GM12878 (cell line): ENCODE results near the gene LRRC23. TPM values are rescaled to one million over a fixed set of nuclear protein-coding genes. Genes with fewer than 3 reads are reported as not detected.
A peak's percentile ranks its signal among the peaks of the same experiment; 100 is the strongest.

Experiments used
- ATAC-seq: fragments of 200-7000 bp; cut with Tn5 transposase; 3 replicates; pipeline ENCODE4 v1.9.1; 2020; ENCODE audit warnings: mild to moderate bottlenecking, moderate library complexity
- BruUV-seq: library from RNA; stranded (reverse); fragments of 400-500 nt; replicated peaks from 2 replicates; lab custom pipeline; 2021; lab: Mats Ljungman, UMichigan
- CTCF ChIA-PET: fragments of 300-600 bp; sonication (Branson Sonifier 250); formaldehyde crosslinking; extraction: SDS; loops from one replicate; lab custom pipeline; 2021; ENCODE audit warnings: inconsistent platforms; lab: Yijun Ruan, JAX
- POLR2A ChIA-PET: fragments of 350-600 bp; formaldehyde crosslinking; extraction: SDS; loops from one replicate; lab custom pipeline; 2021; ENCODE audit warnings: inconsistent platforms; lab: Charles Lee
- RAD21 ChIA-PET: fragments of 300-600 bp; sonication (Branson Sonifier 250); formaldehyde crosslinking; loops from one replicate; lab custom pipeline; 2023; ENCODE audit warnings: antibody characterized with exemption; ENCODE audit not compliant: unreplicated experiment; lab: Charles Lee
- SMC1A ChIA-PET: fragments of 300-600 bp; sonication (Branson Sonifier 250); formaldehyde crosslinking; loops from one replicate; lab custom pipeline; 2023; ENCODE audit not compliant: unreplicated experiment, uncharacterized antibody; lab: Charles Lee
- DNase-seq: peaks from one replicate; pipeline ENCODE4 v3.0.0-alpha.2; 2011; ENCODE audit warnings: low read depth, low spot score
- FAIRE-seq: peaks from 3 replicates; lab custom pipeline; 2011; peaks lifted over from hg19 to GRCh38; lab: Jason Lieb, UNC
- H2AFZ ChIP-seq: 2 replicates; pipeline ENCODE4 v1.6.0; 2011; ENCODE audit warnings: low read depth, low read length, control low read depth; ENCODE audit not compliant: control insufficient read depth
- H3K27ac ChIP-seq: 2 replicates; pipeline ENCODE4 v1.5.1; 2011; ENCODE audit warnings: control low read depth; ENCODE audit not compliant: control insufficient read depth, insufficient read depth
- H3K27me3 ChIP-seq, 2 experiments: replicated peaks in 1 of 2; 2 replicates each; pipeline versions ENCODE4 v1.6.0 to v1.6.1; 2011; ENCODE audit warnings: low read length in 1 of 2; ENCODE audit not compliant: control insufficient read depth in 2 of 2, insufficient read depth in 2 of 2
- H3K36me3 ChIP-seq, 2 experiments: 2 replicates each; pipeline ENCODE4 v1.5.1; 2011; ENCODE audit warnings: low read length in 1 of 2; ENCODE audit not compliant: control insufficient read depth in 2 of 2, insufficient read depth in 2 of 2
- H3K4me1 ChIP-seq: 2 replicates; pipeline ENCODE4 v1.6.1; 2011; ENCODE audit warnings: mild to moderate bottlenecking, low read length, moderate library complexity, mixed read lengths; ENCODE audit not compliant: control insufficient read depth, insufficient read depth
- H3K4me2 ChIP-seq: 2 replicates; pipeline ENCODE4 v1.6.0; 2011; ENCODE audit warnings: control low read depth; ENCODE audit not compliant: control insufficient read depth, insufficient read depth
- H3K4me3 ChIP-seq: fragments of 200-600 bp; sonication (generic); 2 replicates; pipeline ENCODE4 v1.5.1; 2016
- H3K79me2 ChIP-seq: 2 replicates; pipeline ENCODE4 v1.6.0; 2011; ENCODE audit warnings: low read length; ENCODE audit not compliant: control insufficient read depth, insufficient read depth
- H3K9ac ChIP-seq: 2 replicates; pipeline ENCODE4 v1.8.0; 2011; ENCODE audit warnings: low read length, control low read depth, mixed read lengths; ENCODE audit not compliant: control insufficient read depth, insufficient read depth
- H3K9me3 ChIP-seq: replicated peaks from 3 replicates; pipeline ENCODE4 v1.5.1; 2011; ENCODE audit warnings: mild to moderate bottlenecking, low read length; ENCODE audit not compliant: control insufficient read depth, insufficient read depth
- H4K20me1 ChIP-seq: 2 replicates; pipeline ENCODE4 v1.6.0; 2011; ENCODE audit not compliant: control insufficient read depth, insufficient read depth
- BCLAF1 ChIP-seq: fragments of 450-650 bp; IDR thresholded peaks from 2 replicates; pipeline ENCODE4 v1.6.1; 2017; ENCODE audit warnings: antibody characterized with exemption, mild to moderate bottlenecking, moderate library complexity
- GATAD2B ChIP-seq: fragments of 450-650 bp; conservative IDR thresholded peaks from 2 replicates; pipeline ENCODE4 v1.6.1; 2017; ENCODE audit warnings: low read depth, mild to moderate bottlenecking, moderate library complexity
- HSF1 ChIP-seq: fragments of 150-350 bp; IDR thresholded peaks from 2 replicates; pipeline ENCODE4 v1.6.1; 2014; ENCODE audit warnings: mild to moderate bottlenecking, low read depth, low read length
- IKZF1 ChIP-seq: fragments of 450-650 bp; conservative IDR thresholded peaks from 2 replicates; pipeline ENCODE4 v1.6.1; 2017; ENCODE audit warnings: antibody characterized with exemption, mild to moderate bottlenecking
- LARP7 ChIP-seq: fragments of 450-650 bp; IDR thresholded peaks from 2 replicates; pipeline ENCODE4 v1.6.1; 2017; ENCODE audit warnings: mild to moderate bottlenecking
- MEF2A ChIP-seq: IDR thresholded peaks from 2 replicates; pipeline ENCODE4 v1.6.1; 2011; ENCODE audit warnings: low read depth, mild to moderate bottlenecking, low read length, moderate library complexity; ENCODE audit not compliant: insufficient read depth
- NBN ChIP-seq: fragments of 450-650 bp; IDR thresholded peaks from 2 replicates; pipeline ENCODE4 v1.6.1; 2016
- NFYB ChIP-seq: IDR thresholded peaks from 2 replicates; pipeline ENCODE4 v1.6.1; 2011; ENCODE audit warnings: low read depth, mild to moderate bottlenecking, low read length, improper control_type of control experiment, moderate library complexity; ENCODE audit not compliant: insufficient read depth
- PKNOX1 ChIP-seq: fragments of 450-650 bp; IDR thresholded peaks from 2 replicates; pipeline ENCODE4 v1.6.1; 2016; ENCODE audit warnings: mild to moderate bottlenecking
- POLR2A ChIP-seq: IDR thresholded peaks from 2 replicates; pipeline ENCODE4 v1.6.1; 2011; ENCODE audit warnings: low read depth, mild to moderate bottlenecking, low read length
- SIN3A ChIP-seq: IDR thresholded peaks from 2 replicates; pipeline ENCODE4 v1.6.1; 2012; ENCODE audit warnings: low read depth, low read length, improper control_type of control experiment
- SIX5 ChIP-seq: IDR thresholded peaks from 2 replicates; pipeline ENCODE4 v1.6.1; 2011; ENCODE audit warnings: mild to moderate bottlenecking, low read depth, low read length, moderate library complexity; ENCODE audit not compliant: severe bottlenecking
- SPI1 ChIP-seq: IDR thresholded peaks from 2 replicates; pipeline ENCODE4 v1.6.1; 2011; ENCODE audit warnings: low read depth, mild to moderate bottlenecking, low read length, moderate library complexity, borderline replicate concordance; ENCODE audit not compliant: insufficient read depth
- STAT3 ChIP-seq: IDR thresholded peaks from 2 replicates; pipeline ENCODE4 v1.6.1; 2011; ENCODE audit warnings: low read depth, low read length, improper control_type of control experiment
- ZNF384 ChIP-seq: IDR thresholded peaks from 2 replicates; pipeline ENCODE4 v1.6.1; 2012; ENCODE audit warnings: low read depth, mild to moderate bottlenecking, low read length, improper control_type of control experiment, borderline replicate concordance
- WGBS: methylation state at CpG from one replicate; pipeline ENCODE4 v1.1.6; 2016; ENCODE audit warnings: low lambda C conversion rate; ENCODE audit not compliant: insufficient replicate concordance, insufficient coverage; ENCODE audit errors: missing lambda C conversion rate; 5-methylcytosine and 5-hydroxymethylcytosine counted together
- in situ Hi-C: fragments of 300-500 bp; cut with MboI; formaldehyde crosslinking; loops from 9 replicates; pipeline ENCODE4 v1.14.3; 2018; ENCODE audit warnings: mixed read lengths
- intact Hi-C: fragments of 100-400 bp; cut with micrococcal nuclease; formaldehyde crosslinking; loops from one replicate; pipeline ENCODE4 v1.14.2; 2022; ENCODE audit not compliant: unreplicated experiment
- polyA plus RNA-seq, 11 experiments: library from polyadenylated mRNA; depleted of rRNA in 4 of 11; unstranded in 6 of 11; stranded (reverse) in 5 of 11; fragments of >200 nt; fragmentation: Nextera tagmentation in 4 of 11; fragmentation: Illumina TruSeq in 1 of 11; extraction: Ambion mirVana in 4 of 11; extraction: Trizol in 1 of 11; gene quantifications; 1 replicate in 1 of 11; 2 replicates in 10 of 11; pipeline versions ENCODE4 v1.2.1 to v1.2.3, GENCODE V29; 2011 to 2016; ENCODE audit warnings: inconsistent platforms in 2 of 11, missing spikeins in 2 of 11, low read depth in 1 of 11
- total RNA-seq, 4 experiments: library from RNA; depleted of rRNA in 3 of 4; stranded (reverse); fragments of >200 nt in 3 of 4; fragmentation: Illumina TruSeq in 1 of 4; extraction: Trizol in 1 of 4; gene quantifications; 2 replicates each; pipeline versions ENCODE4 v1.2.1 to v1.2.3, GENCODE V29; 2013 to 2021

Gene LRRC23
- total and polyA plus RNA-seq, 10 of the 15 experiments (the other 5 are each of a cell fraction or from before 2014, with no cell fraction given): 1.4 to 6.9 (median 3.4) TPM

GRCh38 chr12:6946033-6946919, 41.7 kb downstream of the LRRC23 start (continued):
- TF ChIP-seq PKNOX1 (peak; percentile 47), IKZF1 (peak; percentile 93), NBN (0 out of 2 replicates have a peak, but pooled peaks have one; percentile 52), ZNF384 (no peak), GATAD2B (peak; percentile 50), LARP7 (peak; percentile 28; the same call in 1 of the 2 replicates), POLR2A (peak; percentile 67), SIN3A (peak; percentile 20; the same call in 1 of the 2 replicates)

GRCh38 chr12:6946920-6947374, 42.3 kb downstream of the LRRC23 start:
- no peak for ATAC-seq
- Histone ChIP-seq H3K4me2 (peak overlapping the region; percentile 61), H3K9ac (peak overlapping the region; percentile 90), H3K9me3 (no peaks in the 10 kb centered on the region), H2AFZ (no peak overlapping the region), H3K36me3 (peaks cover 0 to 8% of the 10 kb centered on the region in 2 experiments; a peak in 1 of 4 replicates), H4K20me1 (no peaks in the 10 kb centered on the region), H3K27ac (peak overlapping the region; percentile 91), H3K4me3 (peak overlapping the region; percentile 78), H3K79me2 (peaks cover 52% of the 10 kb centered on the region), H3K4me1 (peaks cover 51% of the 10 kb centered on the region), H3K27me3 (no peaks in the 10 kb centered on the region)
- ChIA-PET RAD21 (interaction anchor here (0.6 to 7.0 kb wide), 8 partner anchors 13 to 163 kb away, joined by 3 to 426 read pairs (median 5); partner anchors contain the start of genes C1RL and LPCAT3), CTCF (interaction anchor here (0.8 to 11.6 kb wide), 10 partner anchors 14 to 165 kb away, joined by 3 to 645 read pairs (median 14); partner anchors contain the start of genes C1R, C1RL and LPCAT3), SMC1A (interaction anchor here (0.6 to 11.6 kb wide), 6 partner anchors 13 to 165 kb away, joined by 3 to 395 read pairs (median 36); partner anchors contain the start of gene C1RL), POLR2A (interaction anchor here (0.7 to 17.8 kb wide), 10 partner anchors 9 to 163 kb away, joined by 3 to 524 read pairs (median 4); partner anchors contain the start of genes C1RL, CDCA3, LPCAT3 and USP5)
- FAIRE-seq: no peak
- in situ Hi-C loops (no loop called here), intact Hi-C loops (no loop called here)
- WGBS: 22% methylated on average over 8 of the region's 8 CpGs
- no TSS peak for BruUV-seq
- DNase-seq: no peak
- no peak for TF ChIP-seq BCLAF1
- peak; percentile 50; the same call in 1 of the 2 replicates for TF ChIP-seq SPI1
- TF ChIP-seq NFYB: no peak
- no peak for TF ChIP-seq SIX5
- TF ChIP-seq MEF2A: no peak
- TF ChIP-seq HSF1: no peak
- TF ChIP-seq STAT3: no peak
- 0 out of 2 replicates have a peak, but pooled peaks have one; percentile 7 for TF ChIP-seq NBN
